HG02763 (cell line): ENCODE results near the gene ROCK2.

Experiments
- ATAC-seq: cut with Tn5 transposase; IDR thresholded peaks from one replicate; pipeline ENCODE4 v1.9.1; 2021; ENCODE audit warnings: mild to moderate bottlenecking, moderate library complexity; ENCODE audit not compliant: unreplicated experiment

The ROCK2 gene

GRCh38 chr2:11157296-11157695, 187.1 kb downstream of the ROCK2 start:
- no peak for ATAC-seq

- ATAC-seq: no peak
Observed at GRCh38 chr2:11156396-11157075, 187.9 kb downstream of the ROCK2 start.

GRCh38 chr2:11155381-11156035, 188.9 kb downstream of the ROCK2 start, which contains the start of gene SLC66A3:
Gene SLC66A3 (plus strand): TSS chr2:11155467. CDS start chr2:11155547, 80 bp downstream.
- peak; percentile 80 for ATAC-seq

- peak; percentile 68 for ATAC-seq
Observed at GRCh38 chr2:11154923-11155380, 189.5 kb downstream of the ROCK2 start.

DNA sequence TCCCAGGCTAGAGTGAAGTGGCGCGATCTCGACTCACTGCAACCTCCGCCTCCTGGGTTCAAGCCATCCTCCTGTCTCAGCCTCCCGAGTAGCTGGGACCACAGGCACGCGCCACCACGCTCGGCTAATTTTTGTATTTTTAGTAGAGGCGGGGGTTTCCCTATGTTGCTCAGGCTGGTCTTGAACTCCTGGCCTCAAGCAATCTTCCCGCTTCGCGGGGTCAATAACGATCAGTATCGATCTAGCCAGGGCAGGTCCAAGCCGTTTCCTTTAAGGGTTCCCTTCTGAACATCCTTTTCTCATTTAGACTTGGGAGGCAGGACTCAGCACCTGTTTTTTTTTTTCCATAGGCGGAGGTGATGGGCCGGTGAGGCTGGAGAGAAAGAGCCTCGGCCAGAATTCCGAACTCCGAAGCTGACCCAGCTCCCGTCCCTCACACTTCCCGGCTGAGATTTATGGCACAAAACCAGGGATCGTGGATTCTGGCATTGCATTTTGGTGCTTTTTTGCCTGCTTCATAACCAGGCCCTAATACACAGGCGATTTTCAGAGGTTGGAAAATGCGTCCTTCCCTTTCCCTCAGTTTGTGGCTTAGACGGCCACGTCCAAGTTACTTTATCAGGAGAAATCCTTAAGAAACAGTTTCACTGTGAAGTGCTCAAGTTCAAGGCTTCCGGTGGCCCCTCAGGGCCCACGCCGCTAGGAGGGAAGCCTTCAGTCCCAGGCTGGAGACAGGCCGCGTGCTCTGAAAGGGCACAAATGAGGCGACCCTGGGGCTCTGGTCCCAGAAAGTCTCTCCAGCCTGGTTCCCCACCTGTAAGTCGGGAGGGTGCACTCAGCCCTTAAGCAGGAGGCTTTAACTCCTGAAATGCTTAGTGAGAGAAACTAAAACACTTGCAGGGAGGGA, 190.2 kb downstream of the ROCK2 start:
- peak; percentile 9 for ATAC-seq

- no peak for ATAC-seq
Observed at GRCh38 chr2:11152591-11152990, 191.8 kb downstream of the ROCK2 start.

DNA sequence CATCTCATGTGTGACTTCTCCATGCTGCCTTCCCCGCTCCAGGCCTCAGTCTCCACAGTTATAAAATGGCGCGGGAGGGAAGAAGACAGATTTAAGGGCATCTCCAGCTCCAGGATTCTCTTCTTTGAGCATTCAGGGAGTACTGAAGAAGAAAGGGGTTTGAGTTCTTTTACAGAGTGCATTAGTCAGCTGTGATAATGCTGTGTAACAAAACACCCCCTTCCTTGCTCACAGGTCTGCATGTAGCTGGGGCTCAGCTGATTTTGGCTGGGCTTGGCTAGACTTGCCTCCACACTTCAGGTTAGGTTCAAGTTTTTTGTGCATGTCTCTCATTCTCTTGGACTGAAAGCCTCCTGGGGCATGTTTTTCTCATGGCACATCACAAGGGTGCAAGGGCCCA, 197.2 kb downstream of the ROCK2 start:
- ATAC-seq: no peak

- no peak for ATAC-seq
Observed at GRCh38 chr2:11146076-11146475, 198.4 kb downstream of the ROCK2 start.

DNA sequence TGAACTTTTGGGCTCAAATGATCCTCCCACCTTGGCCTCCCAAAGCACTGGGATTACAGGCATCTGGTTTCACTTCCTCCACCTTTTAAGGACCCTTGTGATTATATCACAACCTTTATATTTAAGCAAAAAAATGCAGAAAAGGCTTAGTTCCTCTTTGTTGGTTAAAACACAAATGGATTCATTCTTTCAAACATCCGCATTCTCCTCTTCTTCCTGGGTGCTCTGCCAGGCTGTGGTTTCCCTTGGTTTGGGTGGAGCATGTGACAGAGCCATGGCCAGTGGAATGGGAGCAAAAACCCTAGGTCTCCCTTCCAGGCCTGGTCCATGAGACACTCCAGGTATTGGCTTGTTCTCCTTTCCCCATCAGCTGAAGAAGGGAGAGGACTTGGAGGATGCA, 199.1 kb downstream of the ROCK2 start:
- ATAC-seq: no peak

DNA sequence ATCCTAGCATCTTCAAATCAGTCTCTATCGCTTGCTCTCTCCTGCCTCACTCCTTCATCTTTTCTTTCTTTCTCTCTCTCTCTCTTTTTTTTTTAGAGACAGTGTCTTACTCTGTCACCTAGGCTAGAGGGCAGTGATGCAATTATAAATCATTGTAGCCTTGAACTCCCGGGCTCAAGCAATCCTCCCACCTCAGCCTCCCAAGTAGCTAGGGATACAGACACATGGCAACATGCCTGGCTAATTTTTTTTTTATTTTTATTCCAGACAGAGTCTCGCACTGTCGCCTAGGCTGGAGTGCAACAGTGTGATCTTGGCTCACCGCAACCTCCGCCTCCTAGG, 199.7 kb downstream of the ROCK2 start:
- ATAC-seq: no peak

GRCh38 chr2:11144077-11144737, 200.2 kb downstream of the ROCK2 start:
- ATAC-seq: no peak

- no peak for ATAC-seq
Observed at GRCh38 chr2:11142987-11143386, 201.4 kb downstream of the ROCK2 start.

DNA sequence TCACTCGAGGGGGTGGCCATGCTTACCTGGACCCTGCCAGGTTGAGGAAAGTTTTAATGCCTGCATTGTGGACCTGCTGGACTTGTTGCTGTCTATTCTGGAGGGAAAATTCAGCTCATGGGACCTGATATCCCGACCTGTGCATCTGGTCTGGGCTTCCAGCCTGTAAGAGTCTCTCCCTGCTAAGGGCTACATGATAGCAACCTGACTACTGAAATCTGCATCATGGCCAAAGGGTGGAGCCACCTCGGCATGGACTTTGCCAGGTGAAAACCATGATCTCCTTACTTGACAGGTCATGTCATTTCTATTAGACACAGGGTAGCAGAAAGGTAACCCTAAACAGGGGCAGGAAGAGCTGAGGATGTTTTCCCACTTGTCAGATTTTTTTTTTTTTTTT, 202.1 kb downstream of the ROCK2 start:
- ATAC-seq: no peak

- no peak for ATAC-seq
Observed at GRCh38 chr2:11141319-11141718, 203.1 kb downstream of the ROCK2 start.

DNA sequence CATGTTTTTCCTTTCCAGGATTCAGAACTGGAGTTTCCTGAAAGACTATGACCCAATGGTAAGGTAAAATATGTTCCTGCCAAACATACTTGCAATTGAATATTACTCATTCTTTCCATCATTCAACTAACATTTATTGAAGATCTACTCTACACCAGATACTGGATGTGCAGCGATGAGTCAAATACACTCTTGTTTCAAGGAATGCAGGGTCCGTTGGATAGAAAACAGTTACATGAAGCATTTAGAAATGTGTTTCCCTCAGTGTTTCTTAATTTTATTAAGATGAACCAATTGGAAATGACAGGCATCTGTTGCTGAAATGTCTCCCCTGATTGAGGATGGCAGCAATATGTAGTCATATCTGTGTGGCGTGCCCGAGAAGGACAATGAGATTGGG, 203.9 kb downstream of the ROCK2 start:
- no peak for ATAC-seq

DNA sequence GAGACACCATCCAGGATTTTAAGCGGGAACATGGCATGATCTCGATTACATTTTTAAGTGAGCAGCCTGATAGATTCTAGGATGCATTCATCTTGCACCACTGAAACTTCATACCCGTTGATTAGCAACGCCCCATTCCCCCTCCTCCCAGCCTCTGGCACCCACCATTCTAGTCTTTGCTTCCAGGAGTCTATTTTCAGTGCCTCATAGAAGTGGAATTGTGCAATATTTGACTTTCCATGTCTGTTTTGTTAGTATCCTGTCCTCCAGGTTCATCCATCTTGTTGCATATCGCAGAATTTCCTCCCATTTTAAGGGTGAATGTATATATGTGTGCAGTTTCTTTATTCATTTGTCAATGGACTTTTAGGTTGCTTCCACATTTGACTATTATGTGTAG, 210.1 kb downstream of the ROCK2 start:
- ATAC-seq: no peak

DNA sequence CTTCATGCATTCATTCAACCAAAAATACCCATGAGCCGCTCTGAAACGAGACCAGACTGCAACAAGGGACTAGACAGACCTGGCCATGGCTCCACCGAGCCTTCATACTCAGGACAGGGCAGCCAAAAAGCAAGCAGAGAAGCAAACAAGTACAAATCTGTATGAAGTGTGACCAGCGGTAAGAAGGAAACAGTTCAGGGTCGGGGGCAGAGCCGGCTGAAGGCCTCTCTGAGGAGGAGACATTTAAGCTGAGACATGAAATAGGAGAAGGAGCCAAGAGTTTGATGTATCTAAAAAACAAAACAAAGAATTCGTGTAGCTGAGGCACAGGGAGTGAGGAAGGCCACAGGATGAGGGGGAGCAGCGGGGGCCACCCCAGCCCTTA, 210.5 kb downstream of the ROCK2 start:
- no peak for ATAC-seq

DNA sequence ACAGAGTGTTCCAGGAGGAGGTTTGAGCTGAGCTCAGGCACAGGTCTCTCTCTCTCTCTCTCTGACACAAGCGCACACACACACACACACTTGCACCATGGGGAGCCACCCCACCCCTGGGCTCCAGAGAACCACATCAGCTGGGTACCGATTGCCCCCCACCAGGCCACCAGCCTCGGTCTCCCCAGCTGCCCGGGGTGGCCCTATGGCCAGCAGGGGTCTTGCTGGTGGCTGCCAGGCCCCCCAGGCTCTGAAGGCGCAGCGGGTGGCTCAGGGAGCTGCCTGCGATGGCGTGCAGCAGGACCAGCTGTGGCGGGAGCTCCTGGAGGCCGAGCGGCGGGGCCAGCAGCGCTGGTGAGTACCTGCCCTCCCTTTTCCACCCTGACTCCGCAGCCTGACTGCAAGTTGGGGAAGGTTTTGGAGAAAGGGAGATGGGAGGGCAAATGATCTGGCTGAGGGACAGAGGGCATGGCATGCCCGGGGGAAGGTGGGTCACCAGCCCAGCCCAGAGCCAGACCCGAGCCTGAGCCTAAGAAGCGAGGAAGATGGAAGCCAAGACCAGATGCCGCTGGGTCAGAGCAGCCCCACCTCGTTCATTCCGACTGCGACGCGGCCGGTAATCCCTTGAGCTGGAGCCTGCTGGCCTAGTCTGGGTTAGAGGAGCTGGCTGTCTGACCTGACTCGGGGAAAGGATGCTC, 211.0 kb downstream of the ROCK2 start:
- no peak for ATAC-seq

DNA sequence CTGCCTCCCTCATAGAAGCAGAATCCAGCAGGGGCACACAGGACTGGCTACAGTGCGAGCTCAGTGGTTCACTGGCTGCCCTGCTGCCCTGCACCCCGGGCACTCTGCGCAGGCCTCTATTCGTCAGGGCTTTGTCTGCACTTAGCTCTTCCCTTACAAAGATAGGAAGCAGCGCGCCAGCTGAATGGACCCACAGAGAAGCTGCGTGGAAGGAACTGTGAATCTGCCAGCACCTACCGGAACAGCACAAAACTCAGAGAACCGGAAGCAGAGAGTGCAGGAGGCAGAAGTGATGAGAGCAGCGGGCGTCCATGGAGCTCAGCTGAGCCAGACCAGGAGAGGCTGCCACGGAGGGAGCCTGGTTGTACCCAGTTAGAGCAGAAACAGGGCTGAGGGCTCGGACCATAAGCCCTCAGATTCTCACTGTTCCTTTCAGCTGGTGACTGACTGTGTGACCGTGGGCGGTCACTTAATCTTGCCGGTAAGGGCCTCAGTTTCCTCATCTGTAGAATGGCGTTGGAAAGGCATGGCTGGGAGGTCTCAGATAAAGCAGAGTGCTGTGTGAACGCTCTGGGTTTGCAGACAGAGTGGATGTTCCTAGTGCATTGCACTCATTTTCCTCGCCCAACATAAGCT, 212.3 kb downstream of the ROCK2 start:
- no peak for ATAC-seq
